Measurements from ENCODE around the gene GATA3.

GATA3 gene

DNA sequence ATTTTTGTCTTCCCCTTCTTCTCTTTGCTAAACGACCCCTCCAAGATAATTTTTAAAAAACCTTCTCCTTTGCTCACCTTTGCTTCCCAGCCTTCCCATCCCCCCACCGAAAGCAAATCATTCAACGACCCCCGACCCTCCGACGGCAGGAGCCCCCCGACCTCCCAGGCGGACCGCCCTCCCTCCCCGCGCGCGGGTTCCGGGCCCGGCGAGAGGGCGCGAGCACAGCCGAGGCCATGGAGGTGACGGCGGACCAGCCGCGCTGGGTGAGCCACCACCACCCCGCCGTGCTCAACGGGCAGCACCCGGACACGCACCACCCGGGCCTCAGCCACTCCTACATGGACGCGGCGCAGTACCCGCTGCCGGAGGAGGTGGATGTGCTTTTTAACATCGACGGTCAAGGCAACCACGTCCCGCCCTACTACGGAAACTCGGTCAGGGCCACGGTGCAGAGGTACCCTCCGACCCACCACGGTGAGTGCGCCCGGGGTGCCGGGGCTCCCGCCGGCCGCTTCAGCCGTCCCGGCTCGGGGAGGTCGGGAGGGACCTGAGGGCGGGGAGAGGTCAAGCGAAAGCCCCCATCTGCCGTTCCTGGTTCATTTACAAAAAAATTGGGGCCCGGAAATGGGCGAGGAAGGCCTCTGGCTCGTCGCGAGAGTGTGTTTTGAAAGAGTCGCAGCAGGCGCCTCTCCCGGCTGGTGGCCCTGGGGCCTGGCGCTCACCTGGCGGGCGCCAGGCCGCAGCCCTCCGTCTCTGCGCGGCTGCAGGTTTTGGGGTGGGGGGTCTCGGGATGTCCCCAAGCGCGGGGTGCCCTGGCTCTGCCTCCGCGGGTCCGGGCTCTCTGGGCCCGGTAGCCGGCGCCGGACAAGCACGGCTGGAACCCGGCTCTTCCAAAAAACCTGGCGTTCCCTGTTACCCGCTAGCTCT, 1.2 kb downstream of the GATA3 start:
- no peak overlapping the region; the same call in 1 of the 2 replicates for H3K4me3 ChIP-seq (ENCODE audit: control insufficient read depth, low read depth, low read length)
- DNase-seq (ENCODE audit: low read depth) = no peak
- TF ChIP-seq, protein P1, sequence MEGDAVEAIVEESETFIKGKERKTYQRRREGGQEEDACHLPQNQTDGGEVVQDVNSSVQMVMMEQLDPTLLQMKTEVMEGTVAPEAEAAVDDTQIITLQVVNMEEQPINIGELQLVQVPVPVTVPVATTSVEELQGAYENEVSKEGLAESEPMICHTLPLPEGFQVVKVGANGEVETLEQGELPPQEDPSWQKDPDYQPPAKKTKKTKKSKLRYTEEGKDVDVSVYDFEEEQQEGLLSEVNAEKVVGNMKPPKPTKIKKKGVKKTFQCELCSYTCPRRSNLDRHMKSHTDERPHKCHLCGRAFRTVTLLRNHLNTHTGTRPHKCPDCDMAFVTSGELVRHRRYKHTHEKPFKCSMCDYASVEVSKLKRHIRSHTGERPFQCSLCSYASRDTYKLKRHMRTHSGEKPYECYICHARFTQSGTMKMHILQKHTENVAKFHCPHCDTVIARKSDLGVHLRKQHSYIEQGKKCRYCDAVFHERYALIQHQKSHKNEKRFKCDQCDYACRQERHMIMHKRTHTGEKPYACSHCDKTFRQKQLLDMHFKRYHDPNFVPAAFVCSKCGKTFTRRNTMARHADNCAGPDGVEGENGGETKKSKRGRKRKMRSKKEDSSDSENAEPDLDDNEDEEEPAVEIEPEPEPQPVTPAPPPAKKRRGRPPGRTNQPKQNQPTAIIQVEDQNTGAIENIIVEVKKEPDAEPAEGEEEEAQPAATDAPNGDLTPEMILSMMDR (IDR thresholded peaks at IDR 0.05; ENCODE audit: control insufficient read depth, insufficient read depth, low read depth, low read length, missing control alignments) = no peak

DNA sequence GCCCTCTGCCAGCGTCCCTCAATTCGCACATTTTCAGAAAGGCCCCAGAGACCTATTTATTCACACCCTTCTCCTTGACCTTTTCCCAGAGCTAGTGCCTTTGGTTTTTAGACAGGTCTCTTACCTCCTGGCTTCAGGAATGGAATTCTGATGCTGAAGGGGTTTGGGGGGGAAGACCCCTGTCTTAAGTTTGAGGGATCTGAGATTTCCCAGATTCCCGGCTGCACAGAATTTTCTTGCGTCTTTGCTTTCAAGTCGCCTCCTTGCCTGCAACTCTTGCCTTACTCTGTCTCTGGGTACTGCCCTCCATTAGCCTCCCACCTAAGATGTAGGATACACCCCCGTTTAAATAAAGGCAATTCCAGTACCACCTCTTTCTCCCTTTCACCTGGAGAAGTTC, 1.9 kb downstream of the GATA3 start:
- DNase-seq (ENCODE audit: low read depth) = no peak
- H3K4me3 ChIP-seq (ENCODE audit: control insufficient read depth, low read depth, low read length) = no peak overlapping the region
- TF ChIP-seq, protein P1 (IDR thresholded peaks at IDR 0.05; ENCODE audit: control insufficient read depth, insufficient read depth, low read depth, low read length, missing control alignments) = no peak

- DNase-seq (ENCODE audit: low read depth) = no peak
- no peak overlapping the region for H3K4me3 ChIP-seq (ENCODE audit: control insufficient read depth, low read depth, low read length)
- TF ChIP-seq, protein P1 (IDR thresholded peaks at IDR 0.05; ENCODE audit: control insufficient read depth, insufficient read depth, low read depth, low read length, missing control alignments) = no peak
Observed at GRCh38 chr10:8056871-8057331, 2.4 kb downstream of the GATA3 start.

DNA sequence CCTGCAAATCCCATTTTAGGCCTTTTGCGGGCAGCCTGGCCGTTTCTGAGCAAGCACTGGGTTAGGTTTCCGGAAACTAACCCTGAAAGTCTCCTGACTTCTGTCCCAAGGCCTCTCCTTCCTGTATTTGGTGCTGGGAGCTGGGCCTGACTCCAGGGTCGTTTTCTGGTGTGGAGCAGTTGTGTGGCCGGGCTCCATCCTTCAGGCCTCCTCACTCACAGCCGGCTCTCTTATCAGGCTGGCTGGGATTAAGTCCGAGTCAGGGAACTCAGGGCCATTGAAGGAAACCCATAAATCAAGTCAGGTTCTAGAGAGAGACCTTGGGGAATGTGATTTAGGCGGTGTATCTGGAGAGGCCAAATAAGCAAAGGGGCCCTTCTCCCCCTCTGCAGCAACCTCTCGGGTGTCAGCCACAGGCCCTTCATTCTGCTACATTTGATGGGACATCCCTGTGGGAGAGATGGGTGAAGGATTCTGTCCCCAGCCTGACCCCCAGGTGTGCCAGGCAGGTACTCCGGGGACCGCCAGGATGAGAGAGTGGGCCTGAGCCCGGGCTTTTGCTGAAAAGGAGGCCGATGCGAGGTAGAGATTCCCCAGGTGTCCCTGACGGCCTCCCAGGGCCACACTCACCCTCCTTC, 3.3 kb downstream of the GATA3 start:
- TF ChIP-seq, protein P1 (IDR thresholded peaks at IDR 0.05; ENCODE audit: control insufficient read depth, insufficient read depth, low read depth, low read length, missing control alignments) = no peak
- no peak overlapping the region for H3K4me3 ChIP-seq (ENCODE audit: control insufficient read depth, low read depth, low read length)
- DNase-seq (ENCODE audit: low read depth) = no peak

- DNase-seq (ENCODE audit: low read depth) = no peak
- H3K4me3 ChIP-seq (ENCODE audit: control insufficient read depth, low read depth, low read length) = no peak overlapping the region
- TF ChIP-seq, protein P1 (IDR thresholded peaks at IDR 0.05; ENCODE audit: control insufficient read depth, insufficient read depth, low read depth, low read length, missing control alignments) = no peak
Observed at GRCh38 chr10:8058274-8059111, 4.0 kb downstream of the GATA3 start.

Data from AG09309 (cell line).